Activated CD8-positive, alpha-beta memory T cell treated with anti-CD3 and anti-CD28 coated beads, Interleukin-2, amount 10 ng/mL, durations not matched to agents 7 days and 5 days (primary cell): ENCODE results near the gene NEDD9. TPM values are rescaled to one million over a fixed set of nuclear protein-coding genes. Genes with fewer than 3 reads are reported as not detected.

Experiments used
- ATAC-seq: fragments of 150-1000 bp; cut with Tn5 transposase; one replicate; pipeline ENCODE4 v1.10.0; 2021; ENCODE audit warnings: moderate library complexity
- CTCF ChIA-PET: fragments of 350-600 bp; sonication (Branson Sonifier 250); formaldehyde crosslinking; loops from one replicate; lab custom pipeline; 2021; ENCODE audit warnings: antibody characterized with exemption; lab: Charles Lee
- DNase-seq: peaks from one replicate; pipeline ENCODE4 v3.0.0-alpha.2; 2020
- H3K27ac Mint-ChIP-seq: one replicate; pipeline ENCODE4 v1.8.0; 2021; ENCODE audit warnings: mild to moderate bottlenecking, mixed read lengths
- H3K27me3 Mint-ChIP-seq: one replicate; pipeline ENCODE4 v1.8.0; 2021; ENCODE audit warnings: mixed read lengths
- H3K36me3 Mint-ChIP-seq: one replicate; pipeline ENCODE4 v1.8.0; 2021; ENCODE audit warnings: mild to moderate bottlenecking, mixed read lengths
- H3K4me1 Mint-ChIP-seq: one replicate; pipeline ENCODE4 v1.8.0; 2021; ENCODE audit warnings: mixed read lengths
- H3K4me3 Mint-ChIP-seq: one replicate; pipeline ENCODE4 v1.8.0; 2021; ENCODE audit warnings: mild to moderate bottlenecking, moderate library complexity, mixed read lengths
- H3K9me3 Mint-ChIP-seq: one replicate; pipeline ENCODE4 v1.8.0; 2022; ENCODE audit warnings: low read depth, mixed read lengths
- total RNA-seq, 2 experiments: library from RNA; stranded (reverse); gene quantifications; one replicate each; pipeline ENCODE4 v1.2.3, GENCODE V29; 2021

Gene NEDD9
- total RNA-seq, 2 experiments from 2014 or later: 84.5 to 114 TPM

- DNase-seq: no peak
- peaks cover 54% of the 10 kb centered on the region for H3K4me1 Mint-ChIP-seq
- H3K4me3 Mint-ChIP-seq: no peak overlapping the region
Observed at GRCh38 chr6:11196511-11197174, 35.8 kb downstream of the NEDD9 start.

GRCh38 chr6:11194356-11195218 lies 37.9 kb downstream of the NEDD9 start:
- H3K27ac Mint-ChIP-seq: no peak overlapping the region
- CTCF ChIA-PET: no interaction called here
- no peak for DNase-seq
- no peak overlapping the region for H3K4me3 Mint-ChIP-seq
- ATAC-seq: no peak
- no peaks in the 10 kb centered on the region for H3K9me3 Mint-ChIP-seq
- H3K4me1 Mint-ChIP-seq: peaks cover 35% of the 10 kb centered on the region
- no peaks in the 10 kb centered on the region for H3K27me3 Mint-ChIP-seq
- H3K36me3 Mint-ChIP-seq: peaks cover 86% of the 10 kb centered on the region

More at GRCh38 chr6:11196511-11197174, 35.8 kb downstream of the NEDD9 start:
- H3K27me3 Mint-ChIP-seq: no peaks in the 10 kb centered on the region
- no peak for ATAC-seq
- H3K36me3 Mint-ChIP-seq: peaks cover 83% of the 10 kb centered on the region
- no peaks in the 10 kb centered on the region for H3K9me3 Mint-ChIP-seq
- CTCF ChIA-PET: interaction anchor here (0.6 kb wide), 1 partner anchor 8 kb away, joined by 4 read pairs; no protein-coding TSS in a partner anchor
- H3K27ac Mint-ChIP-seq: peak overlapping the region; percentile 54

- Mint-ChIP-seq H3K27ac (peak overlapping the region; percentile 5), H3K4me1 (peaks cover 24% of the 10 kb centered on the region), H3K4me3 (no peak overlapping the region), H3K27me3 (no peaks in the 10 kb centered on the region), H3K36me3 (peaks cover 87% of the 10 kb centered on the region), H3K9me3 (no peaks in the 10 kb centered on the region)
- CTCF ChIA-PET: interaction anchor here (0.6 to 1.2 kb wide), 2 partner anchors 20 to 21 kb away, joined by 3 read pairs; no protein-coding TSS in a partner anchor
- ATAC-seq: no peak
- no peak for DNase-seq
Observed at GRCh38 chr6:11193434-11193833, 39.0 kb downstream of the NEDD9 start.

GRCh38 chr6:11192167-11192566 lies 40.3 kb downstream of the NEDD9 start:
- Mint-ChIP-seq H3K27ac (no peak overlapping the region), H3K4me3 (no peak overlapping the region), H3K36me3 (peaks cover 88% of the 10 kb centered on the region), H3K4me1 (peaks cover 12% of the 10 kb centered on the region), H3K9me3 (no peaks in the 10 kb centered on the region), H3K27me3 (no peaks in the 10 kb centered on the region)
- ATAC-seq (no peak), DNase-seq (no peak)
- CTCF ChIA-PET: interaction anchor here (1.2 kb wide), 2 partner anchors 17 to 20 kb away, joined by 3 to 4 read pairs; no protein-coding TSS in a partner anchor

GRCh38 chr6:11190625-11191245 lies 41.7 kb downstream of the NEDD9 start:
- Mint-ChIP-seq H3K4me3 (no peak overlapping the region), H3K27ac (no peak overlapping the region), H3K27me3 (no peaks in the 10 kb centered on the region), H3K4me1 (peaks cover 2% of the 10 kb centered on the region), H3K36me3 (peaks cover 89% of the 10 kb centered on the region), H3K9me3 (no peaks in the 10 kb centered on the region)
- DNase-seq (no peak), ATAC-seq (no peak)
- CTCF ChIA-PET: interaction anchor here (1.1 to 4.0 kb wide), 2 partner anchors 18 to 305 kb away, joined by 5 to 14 read pairs; no protein-coding TSS in a partner anchor

GRCh38 chr6:11189865-11190624 lies 42.4 kb downstream of the NEDD9 start:
- H3K36me3 Mint-ChIP-seq: peaks cover 91% of the 10 kb centered on the region
- H3K9me3 Mint-ChIP-seq: no peaks in the 10 kb centered on the region
- no peaks in the 10 kb centered on the region for H3K27me3 Mint-ChIP-seq
- no peak overlapping the region for H3K4me3 Mint-ChIP-seq
- DNase-seq: no peak
- CTCF ChIA-PET: interaction anchor here (0.9 to 4.0 kb wide), 3 partner anchors 13 to 306 kb away, joined by 4 to 14 read pairs (median 5); no protein-coding TSS in a partner anchor
- no peak for ATAC-seq
- no peak overlapping the region for H3K27ac Mint-ChIP-seq
- peaks cover 2% of the 10 kb centered on the region for H3K4me1 Mint-ChIP-seq

- no peak overlapping the region for H3K4me3 Mint-ChIP-seq
- H3K27me3 Mint-ChIP-seq: no peaks in the 10 kb centered on the region
- H3K9me3 Mint-ChIP-seq: peaks cover 1% of the 10 kb centered on the region
- ATAC-seq (no peak), DNase-seq (no peak)
- no peaks in the 10 kb centered on the region for H3K4me1 Mint-ChIP-seq
- no peak overlapping the region for H3K27ac Mint-ChIP-seq
- CTCF ChIA-PET: interaction anchor here (1.0 to 4.0 kb wide), 2 partner anchors 11 to 15 kb away, joined by 3 to 14 read pairs; no protein-coding TSS in a partner anchor
- peaks cover 91% of the 10 kb centered on the region for H3K36me3 Mint-ChIP-seq
Observed at GRCh38 chr6:11188161-11188915, 44.1 kb downstream of the NEDD9 start.

- Mint-ChIP-seq H3K9me3 (peaks cover 2% of the 10 kb centered on the region), H3K4me3 (no peak overlapping the region), H3K27ac (no peak overlapping the region), H3K36me3 (peaks cover 92% of the 10 kb centered on the region), H3K27me3 (no peaks in the 10 kb centered on the region), H3K4me1 (no peaks in the 10 kb centered on the region)
- ATAC-seq (no peak), DNase-seq (no peak)
- CTCF ChIA-PET: interaction anchor here (4.0 kb wide), 1 partner anchor 14 kb away, joined by 14 read pairs; no protein-coding TSS in a partner anchor
Observed at GRCh38 chr6:11187301-11187700, 45.2 kb downstream of the NEDD9 start.

GRCh38 chr6:11185204-11185842 lies 47.1 kb downstream of the NEDD9 start:
- no peaks in the 10 kb centered on the region for H3K27me3 Mint-ChIP-seq
- H3K27ac Mint-ChIP-seq: no peak overlapping the region
- H3K9me3 Mint-ChIP-seq: peaks cover 2% of the 10 kb centered on the region
- DNase-seq (no peak), ATAC-seq (no peak)
- no peaks in the 10 kb centered on the region for H3K4me1 Mint-ChIP-seq
- CTCF ChIA-PET: interaction anchor here (0.8 to 1.5 kb wide), 4 partner anchors 9 to 90 kb away, joined by 3 to 4 read pairs (median 3); no protein-coding TSS in a partner anchor
- no peak overlapping the region for H3K4me3 Mint-ChIP-seq
- H3K36me3 Mint-ChIP-seq: peaks cover 83% of the 10 kb centered on the region

GRCh38 chr6:11183761-11184362 lies 48.6 kb downstream of the NEDD9 start:
- Mint-ChIP-seq H3K27ac (no peak overlapping the region), H3K9me3 (peaks cover 2% of the 10 kb centered on the region), H3K4me3 (no peak overlapping the region), H3K36me3 (peaks cover 68% of the 10 kb centered on the region), H3K4me1 (no peaks in the 10 kb centered on the region), H3K27me3 (no peaks in the 10 kb centered on the region)
- DNase-seq (no peak), ATAC-seq (no peak)
- CTCF ChIA-PET: no interaction called here

- Mint-ChIP-seq H3K4me1 (peaks cover 4% of the 10 kb centered on the region), H3K36me3 (peaks cover 46% of the 10 kb centered on the region), H3K9me3 (peaks cover 2% of the 10 kb centered on the region), H3K4me3 (no peak overlapping the region), H3K27ac (no peak overlapping the region), H3K27me3 (no peaks in the 10 kb centered on the region)
- ATAC-seq (no peak), DNase-seq (no peak)
- CTCF ChIA-PET: no interaction called here
Observed at GRCh38 chr6:11181478-11182136, 50.9 kb downstream of the NEDD9 start.
